HepG2 (cell line): ENCODE measurements around the gene ELL. TPM values are rescaled to one million over a fixed set of nuclear protein-coding genes. Genes with fewer than 3 reads are reported as not detected.

Experiments used
- AHDC1 ChIP-seq: sonication (generic); formaldehyde crosslinking; IDR thresholded peaks from 2 replicates; pipeline ENCODE4 v1.5.1; 2020; ENCODE audit warnings: mild to moderate bottlenecking, missing genetic modification reagents, borderline replicate concordance
- E2F1 ChIP-seq: sonication (generic); formaldehyde crosslinking; IDR thresholded peaks from 2 replicates; pipeline ENCODE4 v1.5.0; 2020; ENCODE audit warnings: missing genetic modification reagents
- FIP1L1 ChIP-seq: fragments of 200-400 bp; formaldehyde crosslinking; IDR thresholded peaks from 2 replicates; pipeline ENCODE4 v1.6.1; 2018; ENCODE audit warnings: low read depth, mild to moderate bottlenecking, low read length, moderate library complexity, borderline replicate concordance; ENCODE audit not compliant: insufficient read depth
- MEF2D ChIP-seq: sonication (generic); formaldehyde crosslinking; IDR thresholded peaks from 2 replicates; pipeline ENCODE4 v1.5.1; 2020; ENCODE audit warnings: mild to moderate bottlenecking, missing genetic modification reagents
- NFRKB ChIP-seq: fragments of 450-650 bp; IDR thresholded peaks from 2 replicates; pipeline ENCODE4 v1.6.1; 2017
- PAF1 ChIP-seq: IDR thresholded peaks from 2 replicates; pipeline ENCODE4 v1.6.1; 2016; ENCODE audit warnings: missing genetic modification reagents, missing compliant biosample characterization
- SCMH1 ChIP-seq: sonication (generic); formaldehyde crosslinking; IDR thresholded peaks from 2 replicates; pipeline ENCODE4 v1.9.0; 2021; ENCODE audit warnings: missing genetic modification reagents, mild to moderate bottlenecking, borderline replicate concordance
- ZFP41 ChIP-seq: sonication (generic); formaldehyde crosslinking; IDR thresholded peaks from 2 replicates; pipeline ENCODE4 v1.4.0; 2020; ENCODE audit warnings: mild to moderate bottlenecking, missing genetic modification reagents, borderline replicate concordance
- ZKSCAN8 ChIP-seq: IDR thresholded peaks from 2 replicates; pipeline ENCODE4 v1.6.1; 2016; ENCODE audit warnings: borderline replicate concordance, missing genetic modification reagents, missing compliant biosample characterization
- ZMAT3 ChIP-seq: sonication (generic); formaldehyde crosslinking; conservative IDR thresholded peaks from 2 replicates; pipeline ENCODE4 v1.7.0; 2021; ENCODE audit warnings: missing genetic modification reagents
- ZNF225 ChIP-seq: sonication (generic); formaldehyde crosslinking; IDR thresholded peaks from 2 replicates; pipeline ENCODE4 v1.4.0; 2020; ENCODE audit warnings: mild to moderate bottlenecking, missing genetic modification reagents
- ZNF282 ChIP-seq: fragments of 450-650 bp; IDR thresholded peaks from 2 replicates; pipeline ENCODE4 v1.6.1; 2018; ENCODE audit not compliant: partially characterized antibody
- ZNF564 ChIP-seq: sonication (generic); formaldehyde crosslinking; IDR thresholded peaks from 2 replicates; pipeline ENCODE4 v1.8.1; 2023; ENCODE audit warnings: mild to moderate bottlenecking, missing genetic modification reagents
- ZNF644 ChIP-seq: IDR thresholded peaks from 2 replicates; pipeline ENCODE4 v1.6.1; 2016; ENCODE audit warnings: low read depth
- ZNF891 ChIP-seq: sonication (generic); formaldehyde crosslinking; IDR thresholded peaks from 2 replicates; pipeline ENCODE4 v1.5.0; 2020; ENCODE audit warnings: mild to moderate bottlenecking, missing genetic modification reagents
- ZSCAN9 ChIP-seq: IDR thresholded peaks from 2 replicates; pipeline ENCODE4 v1.6.1; 2016; ENCODE audit warnings: borderline replicate concordance
- polyA plus RNA-seq, 8 experiments: library from polyadenylated mRNA; depleted of rRNA in 3 of 8; stranded (reverse) in 7 of 8; unstranded in 1 of 8; fragments of >200 nt; fragmentation: Illumina TruSeq in 4 of 8; extraction: Trizol in 4 of 8; gene quantifications; 2 replicates each; pipeline versions ENCODE4 v1.2.1 to v1.2.3, GENCODE V29; 2011 to 2016; ENCODE audit warnings: low read depth in 4 of 8, missing spikeins in 1 of 8, mixed read lengths in 1 of 8; ENCODE audit not compliant: insufficient read depth in 1 of 8
- total RNA-seq, 5 experiments: library from RNA; depleted of rRNA; stranded (reverse); fragments of >200 nt; fragmentation: Illumina TruSeq; extraction: Trizol; gene quantifications; 2 replicates each; pipeline ENCODE4 v1.2.3, GENCODE V29; 2016; ENCODE audit warnings: low read depth in 1 of 5
- TF ChIP-seq, protein P1 (sequence below): sonication (generic); formaldehyde crosslinking; IDR thresholded peaks from 2 replicates; pipeline ENCODE4 v1.8.1; 2023; ENCODE audit warnings: mild to moderate bottlenecking, missing genetic modification reagents
- TF ChIP-seq, protein P2 (sequence below): IDR thresholded peaks from 2 replicates; pipeline ENCODE4 v1.6.1; 2016; ENCODE audit warnings: missing genetic modification reagents, missing compliant biosample characterization

ELL gene
- total and polyA plus RNA-seq, 2 of the 13 experiments (the other 11 are each of a cell fraction or from before 2014, with no cell fraction given), result 3.7 to 5.4 TPM

- no peak for TF ChIP-seq SCMH1 (CRISPR knock-in tag)
- TF ChIP-seq ZNF564 (CRISPR knock-in tag), result no peak
- peak; percentile 64; the same call in 1 of the 2 replicates for TF ChIP-seq PAF1 (CRISPR knock-in tag)
- no peak for TF ChIP-seq NFRKB
- TF ChIP-seq ZKSCAN8, result peak; percentile 88
- TF ChIP-seq E2F1, result no peak
- peak; percentile 93 for TF ChIP-seq ZMAT3 (CRISPR knock-in tag)
- peak; percentile 83; the same call in 1 of the 2 replicates for TF ChIP-seq ZNF225 (CRISPR knock-in tag)
- TF ChIP-seq FIP1L1, result no peak
- TF ChIP-seq ZFP41 (CRISPR knock-in tag), result no peak
- TF ChIP-seq, protein P1, sequence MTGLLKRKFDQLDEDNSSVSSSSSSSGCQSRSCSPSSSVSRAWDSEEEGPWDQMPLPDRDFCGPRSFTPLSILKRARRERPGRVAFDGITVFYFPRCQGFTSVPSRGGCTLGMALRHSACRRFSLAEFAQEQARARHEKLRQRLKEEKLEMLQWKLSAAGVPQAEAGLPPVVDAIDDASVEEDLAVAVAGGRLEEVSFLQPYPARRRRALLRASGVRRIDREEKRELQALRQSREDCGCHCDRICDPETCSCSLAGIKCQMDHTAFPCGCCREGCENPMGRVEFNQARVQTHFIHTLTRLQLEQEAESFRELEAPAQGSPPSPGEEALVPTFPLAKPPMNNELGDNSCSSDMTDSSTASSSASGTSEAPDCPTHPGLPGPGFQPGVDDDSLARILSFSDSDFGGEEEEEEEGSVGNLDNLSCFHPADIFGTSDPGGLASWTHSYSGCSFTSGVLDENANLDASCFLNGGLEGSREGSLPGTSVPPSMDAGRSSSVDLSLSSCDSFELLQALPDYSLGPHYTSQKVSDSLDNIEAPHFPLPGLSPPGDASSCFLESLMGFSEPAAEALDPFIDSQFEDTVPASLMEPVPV (CRISPR knock-in tag), result peak; percentile 82
- no peak for TF ChIP-seq ZNF282
- peak; percentile 87 for TF ChIP-seq ZSCAN9 (CRISPR knock-in tag)
- TF ChIP-seq AHDC1 (CRISPR knock-in tag), result peak; percentile 82
- TF ChIP-seq, protein P2, sequence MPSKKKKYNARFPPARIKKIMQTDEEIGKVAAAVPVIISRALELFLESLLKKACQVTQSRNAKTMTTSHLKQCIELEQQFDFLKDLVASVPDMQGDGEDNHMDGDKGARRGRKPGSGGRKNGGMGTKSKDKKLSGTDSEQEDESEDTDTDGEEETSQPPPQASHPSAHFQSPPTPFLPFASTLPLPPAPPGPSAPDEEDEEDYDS, result peak; percentile 57
- TF ChIP-seq ZNF644 (CRISPR knock-in tag), result peak; percentile 87
- TF ChIP-seq ZNF891 (CRISPR knock-in tag), result peak; percentile 75
- peak; percentile 89; the same call in 1 of the 2 replicates for TF ChIP-seq MEF2D (CRISPR knock-in tag)
Observed at GRCh38 chr19:18478545-18479311, 43.1 kb downstream of the ELL start (continued).
